Glutamatergic neuron (in vitro differentiated cells): ENCODE results near the gene DNLZ. TPM values are rescaled to one million over a fixed set of nuclear protein-coding genes. Genes with fewer than 3 reads are reported as not detected.

ENCODE experiments used
- DNase-seq: peaks from one replicate; pipeline ENCODE4 v3.0.0; 2022
- H3K27ac Mint-ChIP-seq: one replicate; pipeline ENCODE4 v1.8.0; 2020; ENCODE audit warnings: mild to moderate bottlenecking, mixed read lengths, inconsistent platforms; ENCODE audit not compliant: unreplicated experiment
- H3K27me3 Mint-ChIP-seq: one replicate; pipeline ENCODE4 v1.8.0; 2020; ENCODE audit warnings: mild to moderate bottlenecking, moderate library complexity, mixed read lengths, inconsistent platforms; ENCODE audit not compliant: unreplicated experiment
- H3K36me3 Mint-ChIP-seq: one replicate; pipeline ENCODE4 v1.8.0; 2020; ENCODE audit warnings: mild to moderate bottlenecking, mixed read lengths, inconsistent platforms; ENCODE audit not compliant: unreplicated experiment
- H3K4me1 Mint-ChIP-seq: one replicate; pipeline ENCODE4 v1.8.0; 2020; ENCODE audit warnings: mild to moderate bottlenecking, low read depth, mixed read lengths, inconsistent platforms; ENCODE audit not compliant: unreplicated experiment
- H3K4me3 Mint-ChIP-seq: one replicate; pipeline ENCODE4 v1.8.0; 2020; ENCODE audit warnings: mild to moderate bottlenecking, mixed read lengths, inconsistent platforms; ENCODE audit not compliant: unreplicated experiment
- H3K9me3 Mint-ChIP-seq: one replicate; pipeline ENCODE4 v1.8.0; 2020; ENCODE audit warnings: mild to moderate bottlenecking, moderate library complexity, mixed read lengths, inconsistent platforms; ENCODE audit not compliant: unreplicated experiment
- CTCF ChIP-seq: fragments of 200-600 bp; sonication (generic); IDR thresholded peaks from one replicate; pipeline ENCODE4 v1.5.0; 2021; ENCODE audit not compliant: partially characterized antibody, unreplicated experiment
- total RNA-seq: library from RNA; stranded (reverse); fragmentation: NEBNext Ultra II Directional; extraction: Animal tissue kit (Norgen Biotek cat#: 25700); gene quantifications from one replicate; pipeline ENCODE4 v1.2.1, GENCODE V29; 2021; ENCODE audit not compliant: unreplicated experiment

Gene DNLZ
- total RNA-seq, 1 donor from 2014 or later: 16.5 TPM

- H3K27ac Mint-ChIP-seq: no peak overlapping the region
- H3K4me1 Mint-ChIP-seq: no peaks in the 10 kb centered on the region
- no peak for DNase-seq
- no peaks in the 10 kb centered on the region for H3K36me3 Mint-ChIP-seq
- no peaks in the 10 kb centered on the region for H3K9me3 Mint-ChIP-seq
- H3K4me3 Mint-ChIP-seq: no peak overlapping the region
- peaks cover 7% of the 10 kb centered on the region for H3K27me3 Mint-ChIP-seq
- TF ChIP-seq CTCF: no peak
Observed at GRCh38 chr9:136338511-136338910, 25.0 kb downstream of the DNLZ start.

DNA sequence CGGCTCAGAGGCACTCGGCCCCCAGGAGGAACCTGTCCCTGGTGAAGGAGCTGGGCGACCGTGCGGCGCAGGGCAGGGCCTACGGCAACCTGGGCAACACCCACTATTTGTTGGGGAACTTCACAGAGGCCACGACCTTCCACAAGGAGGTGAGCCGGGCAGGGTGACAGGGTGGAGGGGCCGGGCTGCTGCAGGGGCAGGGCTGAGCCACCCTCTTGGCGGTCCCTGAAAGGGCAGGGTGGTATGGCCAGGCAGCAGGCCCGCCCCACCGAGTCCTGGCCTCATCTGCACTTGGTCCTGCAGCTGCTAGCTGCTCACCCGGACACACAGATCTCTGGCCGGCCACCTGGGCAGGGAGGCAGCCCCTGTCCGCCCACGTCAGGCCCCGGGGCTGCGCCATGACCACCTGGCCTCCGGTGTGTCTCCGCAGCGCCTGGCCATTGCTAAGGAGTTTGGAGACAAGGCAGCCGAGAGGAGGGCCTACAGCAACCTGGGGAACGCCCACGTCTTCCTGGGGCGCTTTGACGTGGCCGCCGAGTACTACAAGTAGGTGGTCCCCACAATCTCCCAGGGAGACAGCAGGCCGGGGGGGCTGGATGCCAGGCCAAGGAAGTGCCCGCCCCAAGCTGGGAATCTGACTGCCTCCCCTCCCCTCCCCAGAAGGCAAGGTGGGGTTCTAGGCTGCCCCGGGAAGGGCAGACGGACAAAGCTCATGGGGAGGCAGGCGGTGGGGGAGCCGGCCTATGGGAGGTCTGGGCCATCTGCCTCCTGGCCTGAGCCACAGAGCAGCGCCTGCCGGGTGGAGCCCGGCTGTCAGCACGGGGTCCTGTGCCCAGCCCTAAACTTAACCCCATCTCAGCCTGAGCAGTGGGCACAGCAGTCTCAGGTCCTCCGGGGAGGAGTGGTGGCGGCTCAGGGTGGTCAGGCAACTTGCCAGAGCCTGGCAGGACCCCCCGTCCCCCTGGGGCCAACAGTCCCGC lies 25.8 kb downstream of the DNLZ start:
- no peaks in the 10 kb centered on the region for H3K36me3 Mint-ChIP-seq
- no peaks in the 10 kb centered on the region for H3K4me1 Mint-ChIP-seq
- no peak overlapping the region for H3K27ac Mint-ChIP-seq
- H3K9me3 Mint-ChIP-seq: no peaks in the 10 kb centered on the region
- TF ChIP-seq CTCF: no peak
- H3K4me3 Mint-ChIP-seq: no peak overlapping the region
- DNase-seq: no peak
- H3K27me3 Mint-ChIP-seq: peaks cover 4% of the 10 kb centered on the region

GRCh38 chr9:136336881-136337280 lies 26.7 kb downstream of the DNLZ start:
- no peak for DNase-seq
- Mint-ChIP-seq H3K4me3 (no peak overlapping the region), H3K36me3 (no peaks in the 10 kb centered on the region), H3K27ac (no peak overlapping the region), H3K27me3 (peaks cover 4% of the 10 kb centered on the region), H3K9me3 (no peaks in the 10 kb centered on the region), H3K4me1 (no peaks in the 10 kb centered on the region)
- TF ChIP-seq CTCF: no peak

DNA sequence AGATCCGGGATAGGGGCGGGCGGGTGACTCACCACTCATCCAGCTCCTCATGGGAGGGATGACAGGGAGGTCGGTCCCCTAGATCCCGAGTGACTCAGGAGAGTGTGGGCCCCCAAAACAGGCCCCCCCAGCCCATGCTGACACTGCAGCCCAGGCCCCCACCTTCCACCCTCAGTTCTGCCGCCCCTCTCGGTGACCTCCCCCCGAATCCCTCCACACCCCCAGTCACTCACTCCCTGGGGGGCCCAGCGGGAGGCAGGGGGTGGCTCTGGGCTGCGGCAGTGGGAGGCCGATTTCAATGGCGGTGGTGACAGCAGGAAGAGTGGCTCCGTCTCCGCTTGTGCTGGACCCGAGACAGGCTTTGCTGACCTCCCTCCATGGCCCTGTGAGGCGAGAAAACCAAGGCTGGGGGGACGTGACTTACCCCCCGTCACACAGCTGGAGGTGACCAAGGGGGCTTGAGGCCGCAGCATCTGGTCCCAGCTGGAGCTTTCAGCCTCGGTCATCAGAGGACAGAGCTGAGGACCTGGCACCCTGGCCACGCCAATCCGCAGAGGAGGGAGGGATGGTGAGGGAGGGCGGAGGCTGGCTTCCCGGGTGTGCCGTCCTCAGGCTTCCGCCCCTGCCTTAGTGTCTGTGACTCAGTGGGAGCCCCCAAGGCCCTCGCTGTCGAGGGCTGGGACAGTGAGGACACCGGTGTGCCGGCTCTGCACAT lies 27.2 kb downstream of the DNLZ start:
- no peaks in the 10 kb centered on the region for H3K9me3 Mint-ChIP-seq
- H3K4me1 Mint-ChIP-seq: no peaks in the 10 kb centered on the region
- no peak overlapping the region for H3K27ac Mint-ChIP-seq
- no peak for DNase-seq
- no peaks in the 10 kb centered on the region for H3K36me3 Mint-ChIP-seq
- H3K4me3 Mint-ChIP-seq: no peak overlapping the region
- TF ChIP-seq CTCF: no peak
- H3K27me3 Mint-ChIP-seq: peaks cover 2% of the 10 kb centered on the region
